ENCODE data around the gene KRT5.

DNA sequence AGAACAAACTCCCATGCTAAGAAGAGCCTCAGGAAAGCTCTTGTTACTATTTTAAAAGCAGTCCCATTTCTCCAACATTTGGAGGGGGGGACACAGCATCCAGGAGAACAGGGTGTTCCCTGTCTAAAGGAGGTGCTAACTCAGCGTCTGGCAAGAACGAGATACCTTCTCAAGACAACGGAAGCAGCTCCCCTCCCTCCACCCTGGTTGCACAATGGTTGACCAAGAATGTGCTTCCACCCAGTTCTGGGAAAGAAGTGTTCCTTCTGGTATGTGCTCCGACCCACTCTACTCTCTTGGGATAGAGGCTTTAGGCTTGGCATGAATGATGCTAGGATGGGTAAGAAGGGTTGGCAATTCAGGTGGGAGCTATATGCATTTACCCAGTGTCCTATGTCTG lies 25.7 kb downstream of the KRT5 start:
- TF ChIP-seq, protein P1, sequence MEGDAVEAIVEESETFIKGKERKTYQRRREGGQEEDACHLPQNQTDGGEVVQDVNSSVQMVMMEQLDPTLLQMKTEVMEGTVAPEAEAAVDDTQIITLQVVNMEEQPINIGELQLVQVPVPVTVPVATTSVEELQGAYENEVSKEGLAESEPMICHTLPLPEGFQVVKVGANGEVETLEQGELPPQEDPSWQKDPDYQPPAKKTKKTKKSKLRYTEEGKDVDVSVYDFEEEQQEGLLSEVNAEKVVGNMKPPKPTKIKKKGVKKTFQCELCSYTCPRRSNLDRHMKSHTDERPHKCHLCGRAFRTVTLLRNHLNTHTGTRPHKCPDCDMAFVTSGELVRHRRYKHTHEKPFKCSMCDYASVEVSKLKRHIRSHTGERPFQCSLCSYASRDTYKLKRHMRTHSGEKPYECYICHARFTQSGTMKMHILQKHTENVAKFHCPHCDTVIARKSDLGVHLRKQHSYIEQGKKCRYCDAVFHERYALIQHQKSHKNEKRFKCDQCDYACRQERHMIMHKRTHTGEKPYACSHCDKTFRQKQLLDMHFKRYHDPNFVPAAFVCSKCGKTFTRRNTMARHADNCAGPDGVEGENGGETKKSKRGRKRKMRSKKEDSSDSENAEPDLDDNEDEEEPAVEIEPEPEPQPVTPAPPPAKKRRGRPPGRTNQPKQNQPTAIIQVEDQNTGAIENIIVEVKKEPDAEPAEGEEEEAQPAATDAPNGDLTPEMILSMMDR (IDR thresholded peaks at IDR 0.05), result no peak
- TF ChIP-seq CHD2 (IDR thresholded peaks at IDR 0.05; ENCODE audit: low read length, partially characterized antibody) (no peak), GABPA (IDR thresholded peaks at IDR 0.05; ENCODE audit: low read depth) (no peak), POLR2AphosphoS5 (IDR thresholded peaks at IDR 0.05; ENCODE audit: low read depth, low read length) (no peak), RXRA (IDR thresholded peaks at IDR 0.05; ENCODE audit: borderline replicate concordance, low read depth) (no peak), EP300 (IDR thresholded peaks at IDR 0.05; ENCODE audit: borderline replicate concordance in 1 of 2, low read depth in 1 of 2, low read length in 1 of 2) (no peak), RAD21 (IDR thresholded peaks at IDR 0.05; ENCODE audit: low read length) (no peak), FOXJ3 (CRISPR knock-in tag; IDR thresholded peaks at IDR 0.05) (no peak)
- TF ChIP-seq, protein P2, sequence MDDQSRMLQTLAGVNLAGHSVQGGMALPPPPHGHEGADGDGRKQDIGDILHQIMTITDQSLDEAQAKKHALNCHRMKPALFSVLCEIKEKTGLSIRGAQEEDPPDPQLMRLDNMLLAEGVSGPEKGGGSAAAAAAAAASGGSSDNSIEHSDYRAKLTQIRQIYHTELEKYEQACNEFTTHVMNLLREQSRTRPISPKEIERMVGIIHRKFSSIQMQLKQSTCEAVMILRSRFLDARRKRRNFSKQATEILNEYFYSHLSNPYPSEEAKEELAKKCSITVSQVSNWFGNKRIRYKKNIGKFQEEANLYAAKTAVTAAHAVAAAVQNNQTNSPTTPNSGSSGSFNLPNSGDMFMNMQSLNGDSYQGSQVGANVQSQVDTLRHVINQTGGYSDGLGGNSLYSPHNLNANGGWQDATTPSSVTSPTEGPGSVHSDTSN (IDR thresholded peaks at IDR 0.05), result no peak
- TF ChIP-seq, protein P3, sequence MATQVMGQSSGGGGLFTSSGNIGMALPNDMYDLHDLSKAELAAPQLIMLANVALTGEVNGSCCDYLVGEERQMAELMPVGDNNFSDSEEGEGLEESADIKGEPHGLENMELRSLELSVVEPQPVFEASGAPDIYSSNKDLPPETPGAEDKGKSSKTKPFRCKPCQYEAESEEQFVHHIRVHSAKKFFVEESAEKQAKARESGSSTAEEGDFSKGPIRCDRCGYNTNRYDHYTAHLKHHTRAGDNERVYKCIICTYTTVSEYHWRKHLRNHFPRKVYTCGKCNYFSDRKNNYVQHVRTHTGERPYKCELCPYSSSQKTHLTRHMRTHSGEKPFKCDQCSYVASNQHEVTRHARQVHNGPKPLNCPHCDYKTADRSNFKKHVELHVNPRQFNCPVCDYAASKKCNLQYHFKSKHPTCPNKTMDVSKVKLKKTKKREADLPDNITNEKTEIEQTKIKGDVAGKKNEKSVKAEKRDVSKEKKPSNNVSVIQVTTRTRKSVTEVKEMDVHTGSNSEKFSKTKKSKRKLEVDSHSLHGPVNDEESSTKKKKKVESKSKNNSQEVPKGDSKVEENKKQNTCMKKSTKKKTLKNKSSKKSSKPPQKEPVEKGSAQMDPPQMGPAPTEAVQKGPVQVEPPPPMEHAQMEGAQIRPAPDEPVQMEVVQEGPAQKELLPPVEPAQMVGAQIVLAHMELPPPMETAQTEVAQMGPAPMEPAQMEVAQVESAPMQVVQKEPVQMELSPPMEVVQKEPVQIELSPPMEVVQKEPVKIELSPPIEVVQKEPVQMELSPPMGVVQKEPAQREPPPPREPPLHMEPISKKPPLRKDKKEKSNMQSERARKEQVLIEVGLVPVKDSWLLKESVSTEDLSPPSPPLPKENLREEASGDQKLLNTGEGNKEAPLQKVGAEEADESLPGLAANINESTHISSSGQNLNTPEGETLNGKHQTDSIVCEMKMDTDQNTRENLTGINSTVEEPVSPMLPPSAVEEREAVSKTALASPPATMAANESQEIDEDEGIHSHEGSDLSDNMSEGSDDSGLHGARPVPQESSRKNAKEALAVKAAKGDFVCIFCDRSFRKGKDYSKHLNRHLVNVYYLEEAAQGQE (IDR thresholded peaks at IDR 0.05; ENCODE audit: low read depth, low read length), result no peak
- TF ChIP-seq, protein P4, sequence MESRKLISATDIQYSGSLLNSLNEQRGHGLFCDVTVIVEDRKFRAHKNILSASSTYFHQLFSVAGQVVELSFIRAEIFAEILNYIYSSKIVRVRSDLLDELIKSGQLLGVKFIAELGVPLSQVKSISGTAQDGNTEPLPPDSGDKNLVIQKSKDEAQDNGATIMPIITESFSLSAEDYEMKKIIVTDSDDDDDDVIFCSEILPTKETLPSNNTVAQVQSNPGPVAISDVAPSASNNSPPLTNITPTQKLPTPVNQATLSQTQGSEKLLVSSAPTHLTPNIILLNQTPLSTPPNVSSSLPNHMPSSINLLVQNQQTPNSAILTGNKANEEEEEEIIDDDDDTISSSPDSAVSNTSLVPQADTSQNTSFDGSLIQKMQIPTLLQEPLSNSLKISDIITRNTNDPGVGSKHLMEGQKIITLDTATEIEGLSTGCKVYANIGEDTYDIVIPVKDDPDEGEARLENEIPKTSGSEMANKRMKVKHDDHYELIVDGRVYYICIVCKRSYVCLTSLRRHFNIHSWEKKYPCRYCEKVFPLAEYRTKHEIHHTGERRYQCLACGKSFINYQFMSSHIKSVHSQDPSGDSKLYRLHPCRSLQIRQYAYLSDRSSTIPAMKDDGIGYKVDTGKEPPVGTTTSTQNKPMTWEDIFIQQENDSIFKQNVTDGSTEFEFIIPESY (IDR thresholded peaks at IDR 0.05; ENCODE audit: borderline replicate concordance, low read depth), result no peak
- TF ChIP-seq, protein P5, sequence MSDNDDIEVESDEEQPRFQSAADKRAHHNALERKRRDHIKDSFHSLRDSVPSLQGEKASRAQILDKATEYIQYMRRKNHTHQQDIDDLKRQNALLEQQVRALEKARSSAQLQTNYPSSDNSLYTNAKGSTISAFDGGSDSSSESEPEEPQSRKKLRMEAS (IDR thresholded peaks at IDR 0.05; ENCODE audit: low read depth), result no peak

Data from SK-N-SH (cell line).